Glutamatergic neuron (in vitro differentiated cells): ENCODE measurements around the gene ROCK2. TPM values are rescaled to one million over a fixed set of nuclear protein-coding genes. Genes with fewer than 3 reads are reported as not detected.
A peak's percentile ranks its signal among the peaks of the same experiment; 100 is the strongest.

ENCODE experiments used
- DNase-seq: peaks from one replicate; pipeline ENCODE4 v3.0.0; 2022
- H3K27ac Mint-ChIP-seq: one replicate; pipeline ENCODE4 v1.8.0; 2020; ENCODE audit warnings: mild to moderate bottlenecking, mixed read lengths, inconsistent platforms; ENCODE audit not compliant: unreplicated experiment
- H3K27me3 Mint-ChIP-seq: one replicate; pipeline ENCODE4 v1.8.0; 2020; ENCODE audit warnings: mild to moderate bottlenecking, moderate library complexity, mixed read lengths, inconsistent platforms; ENCODE audit not compliant: unreplicated experiment
- H3K36me3 Mint-ChIP-seq: one replicate; pipeline ENCODE4 v1.8.0; 2020; ENCODE audit warnings: mild to moderate bottlenecking, mixed read lengths, inconsistent platforms; ENCODE audit not compliant: unreplicated experiment
- H3K4me1 Mint-ChIP-seq: one replicate; pipeline ENCODE4 v1.8.0; 2020; ENCODE audit warnings: mild to moderate bottlenecking, low read depth, mixed read lengths, inconsistent platforms; ENCODE audit not compliant: unreplicated experiment
- H3K4me3 Mint-ChIP-seq: one replicate; pipeline ENCODE4 v1.8.0; 2020; ENCODE audit warnings: mild to moderate bottlenecking, mixed read lengths, inconsistent platforms; ENCODE audit not compliant: unreplicated experiment
- H3K9me3 Mint-ChIP-seq: one replicate; pipeline ENCODE4 v1.8.0; 2020; ENCODE audit warnings: mild to moderate bottlenecking, moderate library complexity, mixed read lengths, inconsistent platforms; ENCODE audit not compliant: unreplicated experiment
- total RNA-seq: library from RNA; stranded (reverse); fragmentation: NEBNext Ultra II Directional; extraction: Animal tissue kit (Norgen Biotek cat#: 25700); gene quantifications from one replicate; pipeline ENCODE4 v1.2.1, GENCODE V29; 2021; ENCODE audit not compliant: unreplicated experiment
- TF ChIP-seq, protein P1 (sequence below): fragments of 200-600 bp; sonication (generic); IDR thresholded peaks from one replicate; pipeline ENCODE4 v1.5.0; 2021; ENCODE audit not compliant: partially characterized antibody, unreplicated experiment

Gene ROCK2
- total RNA-seq, 1 donor from 2014 or later, result 34.6 TPM

DNA sequence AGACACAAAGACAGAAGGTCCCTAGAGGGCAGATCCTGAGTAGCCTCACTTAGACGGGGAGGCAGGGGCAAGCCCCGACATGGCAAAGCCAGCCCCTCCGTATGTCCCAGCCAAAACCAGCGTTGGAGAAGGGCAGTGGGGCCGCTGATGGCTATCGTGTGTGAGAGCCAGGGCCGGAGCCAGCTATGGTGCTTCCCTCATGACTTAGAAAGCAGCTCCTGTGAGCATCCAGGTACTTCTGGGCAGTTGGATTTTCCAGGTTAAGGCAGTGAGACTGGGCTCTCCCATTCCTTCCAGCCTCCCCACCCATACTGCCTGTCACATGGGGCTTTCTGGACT lies 31.2 kb upstream of the ROCK2 start:
- Mint-ChIP-seq H3K27ac (no peak overlapping the region), H3K36me3 (no peaks in the 10 kb centered on the region), H3K4me3 (no peak overlapping the region), H3K9me3 (peaks cover 3% of the 10 kb centered on the region), H3K4me1 (peaks cover 13% of the 10 kb centered on the region), H3K27me3 (peaks cover 4% of the 10 kb centered on the region)
- DNase-seq, result no peak
- TF ChIP-seq, protein P1, sequence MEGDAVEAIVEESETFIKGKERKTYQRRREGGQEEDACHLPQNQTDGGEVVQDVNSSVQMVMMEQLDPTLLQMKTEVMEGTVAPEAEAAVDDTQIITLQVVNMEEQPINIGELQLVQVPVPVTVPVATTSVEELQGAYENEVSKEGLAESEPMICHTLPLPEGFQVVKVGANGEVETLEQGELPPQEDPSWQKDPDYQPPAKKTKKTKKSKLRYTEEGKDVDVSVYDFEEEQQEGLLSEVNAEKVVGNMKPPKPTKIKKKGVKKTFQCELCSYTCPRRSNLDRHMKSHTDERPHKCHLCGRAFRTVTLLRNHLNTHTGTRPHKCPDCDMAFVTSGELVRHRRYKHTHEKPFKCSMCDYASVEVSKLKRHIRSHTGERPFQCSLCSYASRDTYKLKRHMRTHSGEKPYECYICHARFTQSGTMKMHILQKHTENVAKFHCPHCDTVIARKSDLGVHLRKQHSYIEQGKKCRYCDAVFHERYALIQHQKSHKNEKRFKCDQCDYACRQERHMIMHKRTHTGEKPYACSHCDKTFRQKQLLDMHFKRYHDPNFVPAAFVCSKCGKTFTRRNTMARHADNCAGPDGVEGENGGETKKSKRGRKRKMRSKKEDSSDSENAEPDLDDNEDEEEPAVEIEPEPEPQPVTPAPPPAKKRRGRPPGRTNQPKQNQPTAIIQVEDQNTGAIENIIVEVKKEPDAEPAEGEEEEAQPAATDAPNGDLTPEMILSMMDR, result no peak

DNA sequence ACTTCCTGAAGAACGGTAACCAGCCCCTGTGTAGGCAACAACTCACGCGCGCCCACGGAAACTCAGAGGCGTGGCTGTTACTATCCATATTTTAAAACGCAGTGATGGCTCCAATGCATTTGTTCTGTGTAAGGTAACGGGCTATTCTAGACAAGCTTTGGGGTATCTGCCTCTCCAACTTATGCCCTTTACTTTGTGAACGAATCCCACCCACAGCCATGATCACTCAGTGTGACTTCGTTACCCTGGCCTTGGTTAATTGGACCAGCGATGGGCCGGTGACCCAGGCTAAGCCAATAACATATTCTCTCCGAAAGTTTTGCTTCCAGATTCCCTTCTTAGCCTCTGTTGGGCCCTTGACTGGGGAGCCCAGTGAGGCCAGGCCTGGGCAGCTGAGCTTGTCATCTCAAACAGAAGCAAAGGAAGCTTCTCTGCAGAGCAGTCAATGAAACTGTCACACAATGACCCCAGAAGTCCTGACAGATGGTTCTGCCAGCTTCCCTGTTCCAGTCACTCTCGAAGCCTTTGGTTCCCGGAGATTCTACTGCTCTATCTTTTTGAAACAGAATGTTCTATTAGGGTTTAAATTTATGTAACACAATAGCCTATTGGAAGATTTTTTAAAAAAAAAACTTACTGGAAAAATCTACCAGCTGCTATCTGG lies 30.7 kb upstream of the ROCK2 start:
- peaks cover 4% of the 10 kb centered on the region for H3K27me3 Mint-ChIP-seq
- H3K27ac Mint-ChIP-seq, result peak overlapping the region; percentile 50
- H3K9me3 Mint-ChIP-seq, result peaks cover 3% of the 10 kb centered on the region
- TF ChIP-seq, protein P1, result no peak
- no peaks in the 10 kb centered on the region for H3K36me3 Mint-ChIP-seq
- no peak overlapping the region for H3K4me3 Mint-ChIP-seq
- peaks cover 13% of the 10 kb centered on the region for H3K4me1 Mint-ChIP-seq
- DNase-seq, result no peak

DNA sequence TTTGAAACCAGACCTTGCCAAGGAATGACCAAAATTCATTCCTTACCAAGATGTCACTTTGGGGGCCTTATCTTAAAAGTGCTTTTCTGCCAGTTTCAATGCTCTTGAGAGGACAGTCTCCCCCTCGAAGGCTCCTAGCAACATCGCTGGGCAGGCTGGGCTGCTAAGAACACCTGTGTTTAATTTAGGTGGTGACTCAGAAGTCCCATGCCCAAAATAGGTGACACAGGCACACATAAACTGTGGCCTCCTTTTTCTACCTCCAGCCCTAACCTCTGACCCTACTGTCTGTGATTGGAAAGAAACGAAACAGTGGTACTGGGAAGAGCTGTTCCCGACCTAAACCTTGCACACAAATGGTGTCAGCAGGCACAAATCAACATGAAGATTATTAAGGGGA lies 28.7 kb upstream of the ROCK2 start:
- Mint-ChIP-seq H3K36me3 (no peaks in the 10 kb centered on the region), H3K4me3 (no peak overlapping the region), H3K9me3 (peaks cover 3% of the 10 kb centered on the region), H3K27me3 (peaks cover 4% of the 10 kb centered on the region), H3K4me1 (peaks cover 13% of the 10 kb centered on the region), H3K27ac (no peak overlapping the region)
- TF ChIP-seq, protein P1, result no peak
- DNase-seq, result no peak

DNA sequence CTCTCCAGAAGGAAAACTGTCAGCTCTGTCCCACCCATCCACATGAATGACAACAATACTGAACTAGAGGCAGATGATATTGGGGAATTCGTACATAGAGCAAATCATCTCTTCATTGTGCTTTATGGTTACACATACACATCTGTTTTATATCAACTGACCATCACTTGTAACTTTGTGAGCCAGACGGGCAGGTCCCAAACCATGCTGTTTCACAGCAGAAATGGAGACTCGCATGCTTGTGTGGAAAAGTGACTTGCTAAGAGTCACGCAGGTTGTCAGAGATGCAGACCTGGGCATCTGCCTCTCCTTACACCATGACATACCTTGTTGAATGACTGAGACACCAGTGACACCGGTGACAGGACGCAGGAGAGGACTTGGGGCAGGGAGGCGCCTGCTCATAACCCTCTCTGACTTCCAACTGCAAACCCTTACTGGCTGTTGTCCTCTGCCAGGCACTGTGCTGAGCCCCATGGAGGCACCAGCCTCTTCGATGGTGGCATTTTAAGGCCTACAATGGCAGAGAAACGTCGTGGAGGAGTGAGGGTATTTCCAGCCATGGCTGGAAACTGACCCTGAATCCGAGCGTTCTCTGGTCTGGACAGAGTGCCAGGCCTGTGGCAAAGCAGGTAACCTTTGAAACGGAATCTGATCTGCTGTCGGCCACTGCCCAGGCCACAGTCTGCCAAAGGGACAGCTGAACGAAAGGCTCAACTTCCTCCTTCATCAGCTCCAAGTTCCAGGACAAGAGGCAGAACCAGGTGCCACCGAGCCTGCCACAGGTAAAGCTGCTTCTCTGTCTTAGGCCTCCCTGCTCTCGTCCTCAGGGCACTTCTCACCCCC lies 26.9 kb upstream of the ROCK2 start:
- peaks cover 4% of the 10 kb centered on the region for H3K9me3 Mint-ChIP-seq
- H3K27ac Mint-ChIP-seq, result no peak overlapping the region
- H3K4me1 Mint-ChIP-seq, result peaks cover 12% of the 10 kb centered on the region
- DNase-seq, result no peak
- H3K4me3 Mint-ChIP-seq, result no peak overlapping the region
- H3K27me3 Mint-ChIP-seq, result peaks cover 4% of the 10 kb centered on the region
- no peaks in the 10 kb centered on the region for H3K36me3 Mint-ChIP-seq
- TF ChIP-seq, protein P1, result no peak
